Measurements from ENCODE around the gene LDLRAD1. TPM values are rescaled to one million over a fixed set of nuclear protein-coding genes. Genes with fewer than 3 reads are reported as not detected.

LDLRAD1 gene
- total and polyA plus RNA-seq, 2 donors (not counting 3 experiments of a cell fraction or from before 2014, with no cell fraction given): not detected

DNA sequence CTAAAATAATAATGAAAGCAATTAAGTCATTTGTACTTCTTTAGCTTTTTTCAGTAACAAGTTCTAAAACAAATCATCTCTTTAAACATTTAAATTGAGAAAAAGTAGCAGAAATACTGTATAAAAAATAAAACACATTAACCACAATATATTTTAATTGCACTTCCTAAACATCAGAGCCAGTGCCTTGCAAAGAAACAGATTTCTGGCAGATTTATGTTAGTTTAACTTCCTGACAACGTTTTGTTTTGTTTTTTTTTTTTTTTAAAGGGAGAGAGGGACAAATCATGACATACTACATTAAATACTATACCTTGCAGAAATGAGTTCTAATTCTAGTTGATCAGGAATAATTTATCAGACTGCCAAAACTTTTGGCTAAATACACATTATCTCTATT is 23.8 kb upstream of the LDLRAD1 start:
- Histone ChIP-seq H3K4me3 (replicated peaks in 1 of 3; ENCODE audit: insufficient read depth in 1 of 3, low read depth in 1 of 3, low read length in 3 of 3) (no peak overlapping the region), H3K36me3 (ENCODE audit: control insufficient read depth in 2 of 2, extremely low read depth in 1 of 2, insufficient read depth in 2 of 2, low read length in 2 of 2) (peaks cover 6% of the 10 kb centered on the region in 2 experiments), H3K79me2 (ENCODE audit: control insufficient read depth, insufficient read depth, low read length) (peaks cover 8% of the 10 kb centered on the region), H3K9me3 (replicated peaks; ENCODE audit: control insufficient read depth, insufficient read depth, low read length) (no peaks in the 10 kb centered on the region), H3K27ac (ENCODE audit: insufficient read depth, low read depth, low read length) (no peak overlapping the region), H4K20me1 (replicated peaks; ENCODE audit: control insufficient read depth, extremely low read depth, insufficient read depth, low read length) (no peaks in the 10 kb centered on the region), H3K9ac (replicated peaks; ENCODE audit: extremely low read depth, insufficient read depth, low read length) (no peak overlapping the region), H3K9me1 (replicated peaks; ENCODE audit: control insufficient read depth, extremely low read depth, insufficient read depth, low read length) (peaks cover 2% of the 10 kb centered on the region), H3K27me3 (ENCODE audit: control insufficient read depth in 2 of 2, insufficient read depth in 2 of 2, low read length in 2 of 2) (no peaks in the 10 kb centered on the region), H2AFZ (ENCODE audit: low read depth, low read length) (no peak overlapping the region), H3K4me2 (ENCODE audit: insufficient read depth, low read length) (no peak overlapping the region), H3K4me1 (ENCODE audit: control insufficient read depth, extremely low read depth, insufficient read depth, low read length) (peaks cover 5% of the 10 kb centered on the region)
- dilution Hi-C loops (cut with MboI; ENCODE audit: extremely low pct_ligation_motif_present, low sequenced_read_pairs): no loop called here
- ChIA-PET POLR2A (no interaction called here), CTCF (interaction anchor here (1.0 to 2.7 kb wide), 2 partner anchors 10 to 40 kb away, joined by 3 to 11 read pairs; no protein-coding TSS in a partner anchor)
- BruUV-seq (replicated peaks): no TSS peak
- intact Hi-C loops (cut with micrococcal nuclease): no loop called here
- DNase-seq (ENCODE audit: low read depth, low spot score): no peak
- FAIRE-seq: no peak
- TF ChIP-seq, protein P1, sequence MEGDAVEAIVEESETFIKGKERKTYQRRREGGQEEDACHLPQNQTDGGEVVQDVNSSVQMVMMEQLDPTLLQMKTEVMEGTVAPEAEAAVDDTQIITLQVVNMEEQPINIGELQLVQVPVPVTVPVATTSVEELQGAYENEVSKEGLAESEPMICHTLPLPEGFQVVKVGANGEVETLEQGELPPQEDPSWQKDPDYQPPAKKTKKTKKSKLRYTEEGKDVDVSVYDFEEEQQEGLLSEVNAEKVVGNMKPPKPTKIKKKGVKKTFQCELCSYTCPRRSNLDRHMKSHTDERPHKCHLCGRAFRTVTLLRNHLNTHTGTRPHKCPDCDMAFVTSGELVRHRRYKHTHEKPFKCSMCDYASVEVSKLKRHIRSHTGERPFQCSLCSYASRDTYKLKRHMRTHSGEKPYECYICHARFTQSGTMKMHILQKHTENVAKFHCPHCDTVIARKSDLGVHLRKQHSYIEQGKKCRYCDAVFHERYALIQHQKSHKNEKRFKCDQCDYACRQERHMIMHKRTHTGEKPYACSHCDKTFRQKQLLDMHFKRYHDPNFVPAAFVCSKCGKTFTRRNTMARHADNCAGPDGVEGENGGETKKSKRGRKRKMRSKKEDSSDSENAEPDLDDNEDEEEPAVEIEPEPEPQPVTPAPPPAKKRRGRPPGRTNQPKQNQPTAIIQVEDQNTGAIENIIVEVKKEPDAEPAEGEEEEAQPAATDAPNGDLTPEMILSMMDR (IDR thresholded peaks at IDR 0.05; ENCODE audit: extremely low read depth in 1 of 2, insufficient read depth in 1 of 2, low read depth in 1 of 2, low read length in 2 of 2): no peak
- no peak for TF ChIP-seq FOS (IDR thresholded peaks at IDR 0.05; ENCODE audit: borderline replicate concordance, insufficient read depth, low read length)
- no peak for TF ChIP-seq EZH2 (IDR thresholded peaks at IDR 0.05; ENCODE audit: borderline replicate concordance, low read depth, low read length, severe bottlenecking)
- TF ChIP-seq JUN (IDR thresholded peaks at IDR 0.05; ENCODE audit: borderline replicate concordance, insufficient read depth, insufficient read length, low read depth): no peak
- TF ChIP-seq, protein P2, sequence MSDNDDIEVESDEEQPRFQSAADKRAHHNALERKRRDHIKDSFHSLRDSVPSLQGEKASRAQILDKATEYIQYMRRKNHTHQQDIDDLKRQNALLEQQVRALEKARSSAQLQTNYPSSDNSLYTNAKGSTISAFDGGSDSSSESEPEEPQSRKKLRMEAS (IDR thresholded peaks at IDR 0.05; ENCODE audit: insufficient read depth, insufficient read length): no peak
- TF ChIP-seq POLR2AphosphoS5 (IDR thresholded peaks at IDR 0.05; ENCODE audit: insufficient read depth, low read depth, low read length): no peak
- no peak for TF ChIP-seq GATA2 (IDR thresholded peaks at IDR 0.05; ENCODE audit: insufficient read depth, insufficient read length, low read depth, low read length)
- TF ChIP-seq MYC (IDR thresholded peaks at IDR 0.05; ENCODE audit: low read depth, low read length): no peak
- no peak for TF ChIP-seq POLR2A (IDR thresholded peaks at IDR 0.05; ENCODE audit: low read depth, low read length)

All from endothelial cell of umbilical vein (primary cell).